Non-pigmented ciliary epithelial cell (primary cell): Measurements from ENCODE around the gene PKP4.
A peak's percentile ranks its signal among the peaks of the same experiment; 100 is the strongest.
"Not testable (repeated sequence)": the region's sequence is repeated elsewhere in the genome, so short reads cannot be mapped to it uniquely, and the experiment has no call there.

Experiments used
- DNase-seq: peaks from one replicate; pipeline ENCODE4 v3.0.0-alpha.2; 2010; ENCODE audit warnings: low read depth

Gene PKP4, protein sequence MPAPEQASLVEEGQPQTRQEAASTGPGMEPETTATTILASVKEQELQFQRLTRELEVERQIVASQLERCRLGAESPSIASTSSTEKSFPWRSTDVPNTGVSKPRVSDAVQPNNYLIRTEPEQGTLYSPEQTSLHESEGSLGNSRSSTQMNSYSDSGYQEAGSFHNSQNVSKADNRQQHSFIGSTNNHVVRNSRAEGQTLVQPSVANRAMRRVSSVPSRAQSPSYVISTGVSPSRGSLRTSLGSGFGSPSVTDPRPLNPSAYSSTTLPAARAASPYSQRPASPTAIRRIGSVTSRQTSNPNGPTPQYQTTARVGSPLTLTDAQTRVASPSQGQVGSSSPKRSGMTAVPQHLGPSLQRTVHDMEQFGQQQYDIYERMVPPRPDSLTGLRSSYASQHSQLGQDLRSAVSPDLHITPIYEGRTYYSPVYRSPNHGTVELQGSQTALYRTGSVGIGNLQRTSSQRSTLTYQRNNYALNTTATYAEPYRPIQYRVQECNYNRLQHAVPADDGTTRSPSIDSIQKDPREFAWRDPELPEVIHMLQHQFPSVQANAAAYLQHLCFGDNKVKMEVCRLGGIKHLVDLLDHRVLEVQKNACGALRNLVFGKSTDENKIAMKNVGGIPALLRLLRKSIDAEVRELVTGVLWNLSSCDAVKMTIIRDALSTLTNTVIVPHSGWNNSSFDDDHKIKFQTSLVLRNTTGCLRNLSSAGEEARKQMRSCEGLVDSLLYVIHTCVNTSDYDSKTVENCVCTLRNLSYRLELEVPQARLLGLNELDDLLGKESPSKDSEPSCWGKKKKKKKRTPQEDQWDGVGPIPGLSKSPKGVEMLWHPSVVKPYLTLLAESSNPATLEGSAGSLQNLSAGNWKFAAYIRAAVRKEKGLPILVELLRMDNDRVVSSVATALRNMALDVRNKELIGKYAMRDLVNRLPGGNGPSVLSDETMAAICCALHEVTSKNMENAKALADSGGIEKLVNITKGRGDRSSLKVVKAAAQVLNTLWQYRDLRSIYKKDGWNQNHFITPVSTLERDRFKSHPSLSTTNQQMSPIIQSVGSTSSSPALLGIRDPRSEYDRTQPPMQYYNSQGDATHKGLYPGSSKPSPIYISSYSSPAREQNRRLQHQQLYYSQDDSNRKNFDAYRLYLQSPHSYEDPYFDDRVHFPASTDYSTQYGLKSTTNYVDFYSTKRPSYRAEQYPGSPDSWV

DNA sequence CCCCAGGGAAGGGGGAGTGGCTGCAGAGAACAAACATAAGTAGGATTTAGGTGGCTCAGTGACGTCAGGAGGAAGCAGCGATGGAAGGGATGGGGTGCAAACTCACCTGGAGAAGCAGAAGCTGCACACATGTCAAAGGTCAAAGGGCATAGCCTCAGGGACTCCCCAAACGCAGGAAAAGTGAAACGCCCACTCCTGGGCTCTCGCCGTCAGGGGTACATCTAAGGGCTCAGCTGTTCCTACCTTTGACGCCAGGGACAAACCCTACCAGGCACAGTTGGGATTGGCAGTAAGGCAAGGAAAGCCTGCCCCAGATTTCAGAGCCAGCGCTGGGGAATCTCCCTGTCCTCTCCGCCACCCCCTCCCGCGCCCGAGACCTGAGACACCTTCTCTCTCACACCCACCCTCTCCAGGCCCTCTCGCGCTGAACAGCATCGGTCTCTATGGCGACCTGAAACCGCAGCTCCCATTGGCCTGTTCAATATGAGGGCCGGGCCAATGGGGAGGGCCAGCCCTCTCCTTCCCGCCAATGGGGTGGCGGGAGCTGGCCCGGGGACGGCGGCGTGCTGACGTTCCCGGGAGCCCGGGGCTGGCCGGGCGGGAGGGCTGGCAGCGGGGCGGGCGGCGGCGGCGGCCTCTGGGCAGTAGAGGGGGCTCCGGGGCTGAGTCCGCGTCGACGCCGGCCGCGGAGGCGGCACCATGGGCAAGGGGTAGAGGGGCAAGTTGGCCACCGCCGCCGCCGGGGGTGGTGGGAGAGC lies at the start of gene PKP4, which contains the start of gene CCDC148:
Gene PKP4 (plus strand): TSS at position 644 of the 758 bp plus-strand sequence. CDS start 76,233 bp downstream, outside the sequence.
Gene CCDC148 (minus strand): TSS at position 445 of the 758 bp plus-strand sequence. CDS start 314 bp downstream, at position 131.
- peak; percentile 62 for DNase-seq

DNA sequence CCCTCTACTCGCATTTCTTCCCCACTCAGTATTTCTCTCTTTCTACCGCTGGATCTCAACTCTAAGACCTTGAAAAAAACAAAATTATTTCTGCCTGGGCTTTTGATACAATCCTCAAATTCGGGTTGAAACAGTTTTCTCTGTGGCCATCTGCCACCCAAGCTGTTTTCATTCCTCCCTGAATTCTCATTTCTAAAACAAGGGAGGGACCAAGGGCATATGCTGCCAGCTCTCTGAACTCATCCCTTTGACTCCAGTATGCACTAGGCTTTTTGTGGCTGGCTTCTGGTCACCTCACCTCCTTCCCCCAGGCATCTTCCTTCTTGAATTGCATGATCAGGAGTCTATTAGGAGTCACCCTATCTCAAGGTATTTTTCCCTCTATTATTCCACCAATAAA lies 49.7 kb upstream of the PKP4 start:
- DNase-seq, result no peak

DNA sequence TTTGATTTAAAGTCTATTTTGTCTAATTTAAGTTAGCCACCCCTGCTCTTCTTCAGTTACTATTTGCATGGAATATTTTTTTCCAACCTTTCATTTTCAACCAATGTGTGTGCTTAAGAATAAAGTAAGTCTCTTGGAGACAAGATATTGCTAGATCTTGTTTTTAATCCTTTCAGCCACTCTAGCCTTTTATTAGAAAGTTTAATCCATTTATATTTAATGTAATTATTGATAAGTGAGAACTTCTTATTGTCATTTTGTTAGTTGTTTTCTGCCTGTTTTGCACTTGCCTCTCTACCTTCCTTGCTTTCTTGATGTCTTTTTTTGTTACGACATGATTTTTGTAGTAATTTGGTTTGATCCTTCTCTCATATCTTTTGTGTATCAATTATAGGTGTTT lies 46.6 kb upstream of the PKP4 start:
- DNase-seq, result no peak

DNA sequence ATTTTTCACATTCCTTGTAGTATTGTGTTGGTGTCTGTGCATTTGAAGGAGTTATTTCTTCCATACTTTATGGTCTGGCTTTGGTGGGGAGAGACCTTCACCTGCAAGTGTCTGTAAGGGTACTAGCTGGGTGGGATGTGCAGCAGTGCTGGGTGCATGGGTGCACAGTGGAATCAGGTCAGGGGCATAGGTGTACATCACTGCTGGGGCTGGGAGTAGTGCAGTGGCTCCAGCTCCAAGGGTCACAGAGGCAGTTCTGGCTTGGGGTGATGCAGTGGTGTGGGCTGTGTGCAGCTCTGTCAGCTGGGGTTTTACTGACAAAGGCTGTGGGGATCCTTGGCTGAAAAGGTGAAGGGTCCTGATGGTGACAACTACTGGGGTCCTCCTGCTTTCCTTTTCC lies 45.0 kb upstream of the PKP4 start:
- DNase-seq, result no peak

DNA sequence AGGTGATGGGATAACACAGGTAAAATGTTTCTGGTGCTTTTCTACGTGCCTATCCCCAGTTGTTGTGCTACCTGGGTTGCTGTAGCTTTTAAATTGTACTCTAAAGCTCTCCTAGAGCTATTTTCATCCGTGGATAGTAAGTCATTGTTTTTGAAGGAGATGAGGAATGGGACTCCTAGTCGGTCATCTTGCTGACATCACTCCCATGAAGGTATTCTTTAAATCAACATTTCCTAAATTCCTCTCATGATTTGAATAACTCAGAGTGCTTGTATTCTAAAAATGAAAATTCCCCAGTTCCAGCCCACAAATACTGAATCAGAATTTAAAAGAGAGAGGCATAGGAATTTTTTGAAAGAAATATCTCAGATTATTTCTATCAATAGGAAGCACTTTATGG lies 44.5 kb upstream of the PKP4 start:
- DNase-seq, result peak; percentile 58

DNA sequence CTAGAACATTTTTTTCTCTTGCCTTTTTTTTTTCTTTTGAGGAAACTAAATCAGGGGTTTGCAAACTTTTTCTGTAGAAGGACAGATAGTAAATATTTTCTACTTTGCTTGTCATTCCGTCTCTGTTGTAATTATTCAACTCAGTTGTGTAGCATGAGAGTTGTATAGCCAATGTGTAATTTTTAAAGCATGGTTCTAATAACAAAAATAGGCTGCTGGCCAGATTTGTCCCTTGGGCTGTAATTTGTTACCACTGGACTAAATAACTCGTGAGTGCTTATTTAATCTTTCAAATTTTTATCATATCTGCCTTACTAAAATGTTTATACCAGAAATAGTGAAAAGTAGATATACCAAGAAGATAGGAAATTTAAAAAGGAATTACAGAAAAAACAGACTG lies 43.2 kb upstream of the PKP4 start:
- no peak for DNase-seq

DNA sequence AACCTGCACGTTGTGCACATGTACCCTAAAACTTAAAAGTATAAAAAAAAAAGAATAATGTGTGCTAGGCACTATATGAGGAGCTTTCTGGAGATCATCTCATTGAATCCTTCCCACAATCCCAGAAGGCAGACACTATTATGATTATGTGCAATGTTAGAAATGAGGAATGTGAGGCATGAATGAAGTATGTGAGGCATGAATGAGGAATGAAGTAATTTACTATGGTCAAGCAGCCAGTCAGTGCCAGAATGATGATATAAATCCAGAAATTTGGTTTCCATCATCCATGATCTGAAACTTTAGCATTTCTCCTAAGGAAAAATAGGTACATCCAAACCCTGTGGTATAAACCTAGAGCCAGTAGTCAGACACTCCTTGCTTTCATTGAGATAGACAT lies 42.2 kb upstream of the PKP4 start:
- DNase-seq, result peak; percentile 55

DNA sequence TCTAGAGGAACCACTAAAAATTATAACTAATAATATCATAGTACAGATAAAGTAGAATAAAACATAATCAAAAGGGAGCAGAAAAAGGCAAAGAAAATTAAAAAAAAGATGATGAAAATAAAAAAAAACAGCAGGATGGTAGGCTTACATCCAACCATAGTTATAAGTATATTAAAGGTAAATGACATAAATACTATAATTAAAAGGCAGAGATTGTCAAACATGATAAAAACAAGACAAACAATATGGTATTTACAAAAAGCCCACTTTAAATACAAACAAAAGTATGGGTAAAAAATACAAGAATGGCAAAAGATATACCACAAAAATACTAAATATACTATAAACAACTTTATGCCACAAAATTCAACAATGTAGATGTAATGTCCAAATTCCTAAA lies 24.6 kb upstream of the PKP4 start:
- DNase-seq, result no peak

DNA sequence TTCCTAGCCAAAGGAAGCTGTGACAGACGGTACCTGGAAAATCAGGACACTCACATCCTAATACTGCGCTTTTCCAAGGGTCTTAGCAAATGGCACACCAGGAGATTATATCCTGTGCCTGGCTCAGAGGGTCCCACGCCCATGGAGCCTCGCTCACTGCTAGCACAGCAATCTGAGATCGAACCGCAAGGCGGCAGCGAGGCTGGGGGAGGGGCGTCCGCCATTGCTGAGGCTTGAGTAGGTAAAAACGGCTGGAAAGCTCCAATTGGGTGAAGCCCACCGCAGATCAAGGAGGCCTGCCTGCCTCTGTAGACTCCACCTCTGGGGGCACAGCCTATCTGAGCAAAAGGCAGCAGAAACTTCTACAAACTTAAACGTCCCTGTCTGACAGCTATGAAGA lies 23.0 kb upstream of the PKP4 start:
- DNase-seq, result not testable (repeated sequence)

DNA sequence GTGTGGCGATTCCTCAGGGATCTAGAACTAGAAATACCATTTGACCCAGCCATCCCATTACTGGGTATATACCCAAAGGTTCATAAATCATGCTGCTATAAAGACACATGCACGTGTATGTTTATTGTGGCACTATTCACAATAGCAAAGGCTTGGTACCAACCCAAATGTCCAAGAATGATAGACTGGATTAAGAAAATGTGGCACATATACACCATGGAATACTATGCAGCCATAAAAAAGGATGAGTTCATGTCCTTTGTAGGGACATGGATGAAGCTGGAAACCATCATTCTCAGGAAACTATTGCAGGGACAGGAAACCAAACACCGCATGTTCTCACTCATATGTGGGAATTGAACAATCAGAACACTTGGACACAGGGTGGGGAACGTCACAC lies 17.7 kb upstream of the PKP4 start:
- not testable (repeated sequence) for DNase-seq

DNA sequence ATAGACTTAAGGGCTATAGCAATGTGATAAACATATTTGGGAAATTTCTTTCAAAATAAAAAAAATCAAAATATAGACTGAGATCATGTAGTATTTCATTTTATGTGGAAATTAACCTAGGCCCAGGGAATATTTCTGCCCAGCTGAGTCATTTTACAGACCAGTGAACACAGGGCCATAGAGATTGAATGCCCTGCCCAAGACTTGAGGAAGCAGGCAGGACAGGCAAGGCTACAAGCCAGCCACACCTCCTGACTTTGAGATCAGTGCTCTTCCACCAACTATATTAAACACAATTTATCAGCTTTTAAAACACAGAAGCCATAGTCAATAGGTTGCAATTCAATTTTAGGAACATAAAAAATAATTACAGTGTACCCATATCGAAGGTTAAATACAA lies 13.1 kb upstream of the PKP4 start:
- DNase-seq, result no peak

DNA sequence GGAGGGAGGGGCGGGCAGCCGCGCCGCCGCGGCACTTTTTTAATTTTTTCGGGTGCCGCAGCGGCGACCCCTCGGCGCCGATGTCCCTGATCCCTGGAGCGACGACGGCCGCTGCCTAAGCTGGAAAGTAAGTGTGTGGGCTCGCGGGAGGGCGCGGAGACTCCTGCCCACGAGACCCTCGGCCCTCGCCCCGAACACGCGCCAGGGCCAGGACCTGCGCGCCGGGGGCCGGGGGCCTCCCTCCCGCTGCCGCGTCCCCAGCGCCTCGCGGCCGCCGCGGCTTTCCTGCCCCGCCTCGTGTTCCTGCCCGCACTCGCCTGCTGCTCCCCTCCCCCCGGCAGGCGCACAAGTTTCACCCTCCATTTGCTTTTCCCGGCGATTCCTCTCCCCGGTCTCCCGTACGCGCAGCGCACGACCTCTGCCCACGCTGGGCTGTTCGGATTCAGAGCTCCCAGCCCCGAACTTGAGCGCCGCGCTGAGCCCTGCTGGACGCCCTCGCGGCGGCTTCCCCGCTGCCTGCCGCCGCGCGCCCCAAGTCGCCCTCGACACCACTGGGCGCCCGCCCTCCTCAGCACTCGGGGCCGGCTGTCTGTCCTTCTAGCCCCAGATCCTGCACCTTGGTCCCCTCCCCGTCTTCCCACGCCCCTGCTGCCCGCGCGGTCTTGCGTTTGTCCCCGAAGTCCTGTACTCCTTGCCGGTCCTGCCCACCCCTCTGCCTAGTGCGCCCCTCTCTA lies 507 bp downstream of the PKP4 start:
- DNase-seq, result no peak

DNA sequence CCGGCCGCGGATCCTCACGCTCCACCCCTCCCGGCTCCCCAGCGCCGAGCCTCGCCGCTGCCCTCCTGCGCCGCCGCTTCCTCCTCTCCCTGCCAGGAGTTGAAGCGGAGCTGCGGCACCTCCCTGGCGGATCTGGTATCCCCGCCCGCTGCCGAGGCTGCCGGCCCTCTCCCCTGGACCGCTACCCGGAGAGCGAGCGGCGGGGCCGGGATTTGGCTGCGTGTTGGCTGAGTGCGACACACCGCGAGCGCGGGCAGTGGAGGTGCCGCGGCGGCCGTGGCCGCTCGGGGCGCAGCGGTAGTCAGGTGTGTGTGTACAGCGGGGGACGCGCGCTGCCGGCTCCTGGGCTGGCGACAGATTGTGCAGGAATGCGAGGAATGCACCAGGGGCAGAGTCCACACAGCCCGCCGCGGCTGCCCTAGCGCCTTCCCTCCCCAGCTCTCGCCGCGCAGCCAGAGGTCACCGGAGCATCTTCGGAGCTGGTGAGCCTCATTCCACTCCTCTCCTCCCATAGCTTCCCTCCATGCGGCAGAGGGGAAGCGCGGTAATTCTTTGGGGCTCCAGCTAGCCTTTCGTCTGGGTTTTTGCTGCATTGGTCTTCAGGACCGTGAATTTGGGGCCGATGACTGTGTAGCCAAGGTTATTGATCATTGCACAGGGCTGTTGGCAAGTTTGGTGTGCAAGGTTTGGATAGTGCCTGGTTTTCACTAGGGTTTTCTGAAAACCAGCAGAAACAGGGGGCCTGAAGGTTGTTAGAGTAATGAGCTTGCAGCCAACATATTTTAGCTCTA lies 1.3 kb downstream of the PKP4 start:
- no peak for DNase-seq

DNA sequence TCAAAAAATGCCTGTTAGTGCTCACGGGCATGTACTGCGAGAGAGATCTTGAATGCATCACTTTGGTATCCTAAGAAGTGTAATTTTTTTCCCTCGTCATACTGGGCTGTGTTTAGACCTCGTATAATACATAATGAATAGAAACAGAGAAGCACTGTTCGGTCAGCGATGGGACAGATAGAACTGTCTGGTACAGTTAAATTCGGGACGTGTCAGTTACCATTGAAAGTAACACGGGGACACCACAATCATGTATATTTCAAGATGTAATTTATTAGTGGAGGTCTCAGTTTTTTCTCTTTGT lies 1.8 kb downstream of the PKP4 start:
- DNase-seq, result no peak

DNA sequence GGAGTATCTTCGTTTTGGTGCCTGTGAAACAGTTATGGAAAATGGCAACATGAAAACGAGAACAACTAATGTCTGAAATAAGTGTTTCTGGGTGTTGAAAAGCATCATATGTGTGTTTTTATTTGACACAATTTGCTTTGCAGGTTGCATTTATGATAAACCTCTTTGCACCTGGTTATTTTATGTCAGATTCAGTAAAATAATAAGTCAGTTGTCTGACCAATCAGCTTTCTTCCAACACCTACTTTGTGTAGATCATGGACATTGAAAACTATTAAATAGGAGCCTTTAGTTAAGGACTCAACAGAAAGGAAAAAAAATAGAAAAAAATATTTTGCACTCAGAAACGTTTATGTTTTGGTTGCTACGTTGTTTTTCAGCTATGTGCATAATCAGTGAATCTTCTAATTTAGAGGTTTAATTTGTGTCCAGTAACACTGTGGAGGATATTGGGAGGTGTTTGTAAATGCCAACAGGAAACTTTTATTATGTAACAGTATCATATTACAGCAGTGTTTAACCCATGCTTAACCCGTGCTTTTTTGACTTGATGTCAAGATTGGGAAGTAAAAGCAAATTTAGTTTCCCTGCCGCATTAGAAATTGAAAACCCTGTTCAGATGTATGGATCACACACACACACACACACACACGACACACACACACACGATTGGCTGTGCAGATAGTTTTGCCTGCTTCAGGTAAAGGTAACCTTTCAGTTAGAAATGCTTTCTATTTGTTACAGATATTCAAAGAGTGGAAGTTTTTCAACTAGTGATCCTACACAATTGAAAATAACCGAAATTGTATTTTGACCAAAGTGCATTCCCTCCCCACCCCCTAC lies 2.6 kb downstream of the PKP4 start:
- DNase-seq, result no peak

DNA sequence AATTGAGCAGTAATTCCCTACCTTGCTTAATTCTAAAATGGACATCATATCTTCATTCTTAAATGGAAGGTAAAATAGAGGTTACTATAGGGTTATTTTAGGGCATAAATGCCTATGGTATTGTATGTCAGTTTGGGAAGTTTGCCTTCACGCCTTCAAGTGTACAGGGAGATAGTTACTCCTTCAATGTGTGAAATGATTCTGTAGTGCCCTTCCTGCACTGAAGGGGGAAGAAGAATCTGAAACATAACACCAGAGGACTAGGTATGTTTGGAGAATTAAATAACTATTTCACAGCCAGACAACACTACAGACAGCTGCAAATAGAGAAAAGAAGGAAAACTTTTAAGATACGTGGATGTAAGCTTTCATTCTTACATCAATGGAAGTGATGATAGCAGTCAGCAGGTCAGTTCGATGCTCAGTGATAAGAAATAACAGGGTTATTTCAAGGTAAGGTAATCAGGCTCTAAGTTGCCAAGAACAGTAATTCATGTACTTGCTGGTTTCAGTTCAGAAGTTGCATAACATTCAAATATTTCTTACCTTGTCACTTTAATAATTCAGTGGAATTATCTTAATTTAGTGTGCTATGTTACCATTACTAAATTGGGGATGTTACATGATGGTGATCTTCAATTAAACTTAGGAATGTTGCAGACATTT lies 4.0 kb downstream of the PKP4 start:
- no peak for DNase-seq

DNA sequence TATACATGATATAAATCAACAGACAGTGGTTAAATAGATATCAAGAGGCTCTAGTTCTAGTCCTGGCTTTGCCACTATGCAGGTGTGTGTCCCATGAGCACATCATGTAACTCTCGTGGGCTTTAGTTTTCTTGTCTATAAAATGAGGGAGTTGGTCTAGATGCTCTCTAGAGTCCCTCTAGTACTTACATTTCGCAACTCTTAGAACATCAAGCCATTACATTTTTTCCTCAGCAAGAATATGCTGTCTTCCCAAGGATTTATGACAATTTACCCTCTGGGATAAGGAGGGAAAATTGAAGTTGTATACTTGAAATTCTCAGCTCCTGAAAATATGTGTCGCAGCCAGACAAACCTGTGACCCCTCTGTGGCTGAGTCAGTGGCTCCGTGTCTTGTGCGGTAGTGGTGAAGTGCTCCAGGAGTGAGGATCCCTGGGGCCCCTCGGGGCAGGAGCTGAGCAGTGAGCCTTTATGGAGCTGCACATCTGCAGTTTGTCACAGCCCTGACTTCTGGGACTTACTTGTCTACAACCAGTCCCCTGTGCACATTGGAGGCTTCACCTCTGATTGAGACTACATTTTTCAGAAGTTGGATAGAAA lies 6.8 kb downstream of the PKP4 start:
- no peak for DNase-seq
